ENCODE data around the gene TMEFF2. TPM values are rescaled to one million over a fixed set of nuclear protein-coding genes. Genes with fewer than 3 reads are reported as not detected.

TMEFF2 gene
- total and polyA plus RNA-seq, 2 of the 8 experiments (the other 6 are each of a cell fraction or from before 2014, with no cell fraction given): 0.91 to 3.7 TPM

DNA sequence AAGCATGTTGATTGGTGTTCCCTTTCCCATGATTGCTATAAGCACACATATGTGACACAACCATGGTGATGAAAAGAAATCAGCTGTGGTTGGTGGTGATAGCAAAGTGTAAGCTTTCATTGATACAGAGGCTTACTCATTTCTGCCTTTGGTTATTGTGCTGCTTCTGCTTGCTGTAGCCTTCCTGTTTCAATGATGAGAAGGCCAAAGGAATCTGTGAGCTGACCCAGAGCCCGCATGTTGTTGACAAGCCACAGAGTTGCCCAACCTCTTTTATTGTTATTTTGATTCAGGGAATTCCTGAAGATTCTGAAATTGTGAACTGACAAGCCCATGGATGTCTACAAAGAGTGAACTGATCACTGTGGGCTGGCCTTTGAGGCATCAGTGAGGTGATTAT is 164.4 kb downstream of the TMEFF2 start:
- H3K4ac ChIP-seq (replicated peaks; ENCODE audit: insufficient read length, low read depth, low read length): no peak overlapping the region
- TF ChIP-seq CEBPB (IDR thresholded peaks at IDR 0.05; ENCODE audit: low read depth, low read length): peak; percentile 79
- TF ChIP-seq RAD21 (IDR thresholded peaks at IDR 0.05 in 1 of 2, conservative IDR thresholded peaks at IDR 0.05 in 1 of 2; ENCODE audit: low read depth in 2 of 2, low read length in 2 of 2): no peak
- TF ChIP-seq YY1 (IDR thresholded peaks at IDR 0.05; ENCODE audit: low read depth, low read length): no peak

More for the DNA sequence above, 164.4 kb downstream of the TMEFF2 start:
- Histone ChIP-seq H3K79me1 (ENCODE audit: low read depth, low read length) (no peaks in the 10 kb centered on the region), H2BK15ac (ENCODE audit: low read length) (no peak overlapping the region), H2BK5ac (ENCODE audit: low read depth, low read length) (no peak overlapping the region), H4K5ac (ENCODE audit: insufficient read length, low read depth, low read length) (no peak overlapping the region), H4K8ac (ENCODE audit: extremely low read depth, insufficient read depth, low read length) (no peak overlapping the region), H4K91ac (replicated peaks; ENCODE audit: insufficient read length, low read length) (no peak overlapping the region), H3K36me3 (ENCODE audit: control insufficient read depth in 2 of 4, insufficient read depth in 4 of 4, low read length in 3 of 4) (no peaks in the 10 kb centered on the region), H3K18ac (ENCODE audit: extremely low read depth, low read length) (no peak overlapping the region), H3K9me3 (ENCODE audit: insufficient read depth in 2 of 2, low read depth in 1 of 2, low read length in 1 of 2) (no peaks in the 10 kb centered on the region), H3K23me2 (ENCODE audit: low read depth, low read length) (no peaks in the 10 kb centered on the region), H3K14ac (ENCODE audit: insufficient read length) (no peak overlapping the region), H3K9ac (replicated peaks in 1 of 4; ENCODE audit: extremely low read depth in 1 of 4, low read depth in 3 of 4, low read length in 3 of 4) (no peak overlapping the region), H2BK120ac (replicated peaks; ENCODE audit: low read depth, low read length) (no peak overlapping the region), H2BK20ac (ENCODE audit: low read length) (no peak overlapping the region), H3K4me3 (ENCODE audit: extremely low read depth in 1 of 4, insufficient read depth in 2 of 4, low read depth in 3 of 4, low read length in 4 of 4) (no peak overlapping the region), H3K56ac (replicated peaks; ENCODE audit: insufficient read length, low read depth, low read length) (no peak overlapping the region), H2BK12ac (ENCODE audit: low read depth, low read length) (no peak overlapping the region), H2AFZ (ENCODE audit: low read length) (no peak overlapping the region), H3K27ac (ENCODE audit: low read depth, low read length) (no peak overlapping the region), H3K79me2 (ENCODE audit: control insufficient read depth in 1 of 2, insufficient read depth in 2 of 2, low read length in 2 of 2) (no peaks in the 10 kb centered on the region), H3K4me1 (replicated peaks in 1 of 4; ENCODE audit: control insufficient read depth in 3 of 4, insufficient read depth in 4 of 4, low read length in 3 of 4) (peaks cover 0 to 11% (median 5%) of the 10 kb centered on the region in 4 experiments; a peak in 5 of 7 replicates), H3K4me2 (ENCODE audit: insufficient read depth in 1 of 2, low read depth in 2 of 2, low read length in 2 of 2) (no peak overlapping the region), H3K27me3 (replicated peaks in 1 of 4; ENCODE audit: control insufficient read depth in 3 of 4, extremely low read depth in 1 of 4, insufficient read depth in 3 of 4, low read length in 3 of 4) (peaks cover 0 to 1% (median 0%) of the 10 kb centered on the region in 4 experiments; a peak in 1 of 7 replicates), H2AK5ac (ENCODE audit: low read depth, low read length) (0 out of 2 replicates have a peak overlapping the region, but pooled peaks have one; percentile 11), H3K23ac (ENCODE audit: insufficient read length) (no peak overlapping the region), H4K20me1 (replicated peaks in 1 of 2; ENCODE audit: control insufficient read depth in 1 of 2, insufficient read depth in 2 of 2, low read length in 2 of 2) (no peaks in the 10 kb centered on the region)
- ChIA-PET CTCF (ENCODE audit: partially characterized antibody) (interaction anchor here (0.8 to 2.7 kb wide), 11 partner anchors 8 to 129 kb away, joined by 3 to 10 read pairs (median 3); no protein-coding TSS in a partner anchor), POLR2A (ENCODE audit: partially characterized antibody) (no interaction called here)
- WGBS, 2 experiments (ENCODE audit: extremely low coverage in 1 of 2, insufficient coverage in 1 of 2, insufficient read length in 1 of 2, insufficient replicate concordance in 2 of 2, low coverage in 1 of 2, low lambda C conversion rate in 2 of 2, missing lambda C conversion rate in 1 of 2): 90% methylated on average over 1 of the region's 1 CpG; no CpG with 5 or more reads in 1 of the 2 experiments
- FAIRE-seq (no peak), DNase-seq (ENCODE audit: low read depth in 1 of 2, low spot score in 2 of 2) (no peak)

Measured in H1 (cell line).